ENCODE data around the gene ZNF284. TPM values are rescaled to one million over a fixed set of nuclear protein-coding genes. Genes with fewer than 3 reads are reported as not detected.

Gene ZNF284
- total RNA-seq, 1 experiment from 2014 or later, result 2.6 TPM

GRCh38 chr19:44109458-44109857 lies 37.5 kb downstream of the ZNF284 start:
- Histone ChIP-seq H3K9ac (ENCODE audit: extremely low read depth, insufficient read length, low read length) (no peak overlapping the region), H2AFZ (ENCODE audit: low read length) (no peak overlapping the region), H4K91ac (ENCODE audit: insufficient read length, low read depth, low read length) (no peak overlapping the region), H3K56ac (ENCODE audit: insufficient read length, low read depth, low read length) (no peak overlapping the region), H3K18ac (ENCODE audit: insufficient read length, low read depth, low read length) (no peak overlapping the region), H2BK12ac (ENCODE audit: insufficient read length, low read depth, low read length) (no peak overlapping the region), H4K20me1 (ENCODE audit: control insufficient read depth, insufficient read depth, insufficient read length) (no peaks in the 10 kb centered on the region), H3K4ac (ENCODE audit: low read depth, low read length) (no peak overlapping the region), H3K79me1 (ENCODE audit: insufficient read depth, low read depth, low read length, poor library complexity, severe bottlenecking) (peaks cover 1% of the 10 kb centered on the region), H4K5ac (ENCODE audit: insufficient read length, low read depth, low read length) (no peak overlapping the region), H3K4me1 (ENCODE audit: insufficient read depth, low read length) (no peaks in the 10 kb centered on the region), H3K4me2 (ENCODE audit: insufficient read depth, insufficient read length, low read length) (no peak overlapping the region), H2AK5ac (ENCODE audit: insufficient read length, low read length) (no peak overlapping the region), H3K23ac (ENCODE audit: insufficient read length, low read depth, low read length) (no peak overlapping the region), H3T11ph (ENCODE audit: low read length) (no peak overlapping the region), H3K23me2 (ENCODE audit: insufficient read length, low read depth, low read length, poor library complexity, severe bottlenecking) (no peaks in the 10 kb centered on the region), H2BK15ac (ENCODE audit: low read depth, low read length) (no peak overlapping the region), H3K27ac (ENCODE audit: insufficient read length, low read depth, low read length) (no peak overlapping the region), H3K79me2 (ENCODE audit: insufficient read depth, low read length) (no peaks in the 10 kb centered on the region), H3K14ac (ENCODE audit: insufficient read depth, low read length) (no peak overlapping the region), H2BK5ac (ENCODE audit: insufficient read length, low read length) (no peak overlapping the region), H3K27me3 (ENCODE audit: insufficient read depth, low read length) (no peaks in the 10 kb centered on the region), H2BK20ac (ENCODE audit: low read depth, low read length, poor library complexity, severe bottlenecking) (no peak overlapping the region), H4K8ac (replicated peaks; ENCODE audit: insufficient read length, low read depth, low read length) (no peak overlapping the region), H2BK120ac (ENCODE audit: low read depth, low read length, poor library complexity, severe bottlenecking) (no peak overlapping the region), H3K9me3 (ENCODE audit: control insufficient read depth, low read depth, low read length) (peaks cover 26% of the 10 kb centered on the region)
- TF ChIP-seq CTCF (conservative IDR thresholded peaks at IDR 0.05), result no peak
- Mint-ChIP-seq H3K4me3 (no peak overlapping the region), H3K4me1 (peaks cover 5 to 12% of the 10 kb centered on the region in 2 experiments), H3K27me3 (ENCODE audit: low read depth) (peaks cover 3% of the 10 kb centered on the region; the same call in 1 of the 2 replicates), H3K36me3 (ENCODE audit: insufficient read depth in 1 of 3, low read depth in 3 of 3) (peaks cover 52 to 66% (median 66%) of the 10 kb centered on the region in 3 experiments), H3K9me3 (peaks cover 59 to 60% of the 10 kb centered on the region in 2 experiments), H3K27ac (no peak overlapping the region)
- DNase-seq, result no peak

All from H9 (cell line).